HG02623 (cell line): ENCODE results near the gene HTD2.
A peak's percentile ranks its signal among the peaks of the same experiment; 100 is the strongest.
"Not testable (repeated sequence)": the region's sequence is repeated elsewhere in the genome, so short reads cannot be mapped to it uniquely, and the experiment has no call there.

Experiments
- ATAC-seq: cut with Tn5 transposase; IDR thresholded peaks from one replicate; pipeline ENCODE4 v1.9.1; 2021; ENCODE audit warnings: moderate library complexity; ENCODE audit not compliant: unreplicated experiment

The HTD2 gene

DNA sequence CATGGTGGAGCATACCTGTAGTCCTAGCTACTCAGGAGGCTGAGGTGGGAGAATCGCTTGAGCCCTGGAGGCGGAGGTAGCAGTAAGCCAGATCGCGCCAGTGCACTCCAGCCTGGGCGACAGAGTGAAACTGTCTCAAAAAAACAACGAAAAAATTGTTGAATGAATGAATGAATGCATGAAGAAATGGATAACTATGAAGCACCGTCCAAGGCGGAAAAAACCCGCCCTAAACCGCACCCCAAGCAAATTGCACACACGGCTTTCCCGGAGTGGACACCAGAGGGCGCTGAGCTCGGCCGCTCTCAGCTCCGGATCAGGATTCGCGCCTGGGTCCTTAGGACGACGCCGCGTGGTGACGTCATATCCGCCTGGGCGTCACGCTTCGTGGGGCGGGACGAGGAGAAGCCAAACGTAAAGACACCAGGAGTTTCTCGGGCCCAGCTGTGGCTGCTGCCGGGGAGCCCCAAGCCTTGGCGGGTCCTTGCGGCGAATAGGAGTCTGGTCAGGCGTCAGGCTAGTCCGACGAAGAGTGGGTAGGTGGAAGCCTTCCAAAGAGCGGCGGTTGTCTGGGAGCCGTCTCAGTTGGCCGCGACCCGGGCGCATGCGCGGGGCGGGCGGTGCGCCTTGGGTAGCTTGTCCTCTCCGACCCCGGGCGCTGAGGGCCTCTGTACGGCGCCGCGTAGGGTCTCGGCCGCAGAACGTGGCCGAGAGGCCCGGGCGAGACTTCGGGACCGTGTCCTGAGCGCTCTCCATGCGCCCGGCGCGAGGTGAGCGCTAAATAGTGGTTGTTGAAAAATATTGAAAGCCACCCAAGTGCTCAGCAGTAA is at the start of gene HTD2, which contains the start of gene RPP14:
HTD2 (plus strand) TSS at position 639 of the 830 bp plus-strand sequence. CDS start 11,094 bp downstream, outside the sequence.
RPP14 (plus strand) TSS at position 364 of the 830 bp plus-strand sequence. CDS start 4,085 bp downstream, outside the sequence.
- peak; percentile 84 for ATAC-seq

DNA sequence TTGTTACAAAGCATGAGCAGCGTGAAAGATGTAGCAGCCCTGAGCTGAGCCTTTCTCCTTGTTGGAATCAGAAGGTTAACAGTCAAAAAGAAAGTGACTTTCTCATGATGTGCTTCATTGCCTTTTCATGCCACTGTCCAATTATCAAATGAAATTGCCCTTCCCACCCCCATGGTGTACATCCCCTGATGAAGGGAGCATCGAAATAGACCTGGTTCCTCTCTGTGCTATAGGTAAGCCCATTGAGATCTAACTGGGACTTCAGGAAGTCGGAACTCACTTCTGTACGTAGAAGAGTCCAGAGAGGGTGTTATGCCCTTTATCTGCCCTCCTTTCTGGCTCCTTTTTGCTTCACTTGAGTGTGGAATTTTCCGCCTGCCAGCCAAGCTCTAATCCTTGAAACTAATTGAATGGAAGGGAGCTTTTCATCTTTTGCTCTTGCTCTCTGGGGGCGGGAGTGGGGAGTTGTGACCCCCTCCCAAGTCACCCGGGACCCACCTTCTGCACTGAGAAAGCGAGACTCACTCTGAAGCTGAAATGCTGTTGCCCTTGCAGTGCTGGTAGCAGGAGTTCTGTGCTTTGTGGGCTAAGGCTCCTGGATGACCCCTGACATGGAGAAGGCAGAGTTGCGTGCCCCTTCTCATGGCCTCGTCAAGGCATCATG is 47.8 kb upstream of the HTD2 start:
- ATAC-seq = no peak

DNA sequence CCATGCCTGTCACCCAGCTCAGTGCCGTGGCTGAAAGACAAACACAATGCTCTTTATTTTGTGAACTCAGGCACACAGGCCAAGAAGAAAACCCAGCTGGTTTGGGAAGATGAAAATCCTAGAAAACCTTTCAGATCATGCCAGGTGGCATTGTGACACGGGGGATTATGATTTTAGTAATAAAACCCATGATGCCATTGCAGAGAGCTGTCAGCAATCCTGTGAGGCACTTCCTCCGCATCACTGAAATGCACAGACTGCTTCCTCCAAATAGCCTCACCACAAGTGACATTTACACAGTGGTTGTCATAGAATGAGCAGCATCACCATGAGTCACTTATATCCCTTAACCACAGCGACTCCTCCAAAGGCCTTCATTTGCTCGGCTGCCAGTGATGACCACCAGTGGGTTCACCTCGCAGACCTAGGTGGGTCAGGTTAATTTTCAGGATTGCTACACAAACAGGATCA is 46.0 kb upstream of the HTD2 start:
- ATAC-seq = no peak

DNA sequence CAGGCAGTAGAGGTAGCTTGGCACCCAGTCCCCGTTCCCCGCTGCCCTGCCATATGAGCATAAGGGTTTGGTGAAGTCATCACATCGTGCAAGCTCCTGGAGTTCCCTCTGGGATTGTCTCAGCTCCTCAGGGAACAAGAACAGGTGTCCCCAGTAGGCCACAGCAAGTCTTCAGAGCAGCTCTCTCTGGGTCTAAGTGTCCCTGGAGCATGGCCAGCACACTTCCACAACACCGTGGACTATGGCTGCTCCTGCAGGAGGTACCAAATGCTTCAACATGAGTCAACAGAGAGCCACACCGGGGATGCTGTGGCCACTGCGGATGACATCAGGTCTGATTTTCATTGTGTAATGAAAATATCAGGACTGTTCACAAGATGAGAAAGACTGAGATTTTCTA is 45.6 kb upstream of the HTD2 start:
- ATAC-seq = no peak

DNA sequence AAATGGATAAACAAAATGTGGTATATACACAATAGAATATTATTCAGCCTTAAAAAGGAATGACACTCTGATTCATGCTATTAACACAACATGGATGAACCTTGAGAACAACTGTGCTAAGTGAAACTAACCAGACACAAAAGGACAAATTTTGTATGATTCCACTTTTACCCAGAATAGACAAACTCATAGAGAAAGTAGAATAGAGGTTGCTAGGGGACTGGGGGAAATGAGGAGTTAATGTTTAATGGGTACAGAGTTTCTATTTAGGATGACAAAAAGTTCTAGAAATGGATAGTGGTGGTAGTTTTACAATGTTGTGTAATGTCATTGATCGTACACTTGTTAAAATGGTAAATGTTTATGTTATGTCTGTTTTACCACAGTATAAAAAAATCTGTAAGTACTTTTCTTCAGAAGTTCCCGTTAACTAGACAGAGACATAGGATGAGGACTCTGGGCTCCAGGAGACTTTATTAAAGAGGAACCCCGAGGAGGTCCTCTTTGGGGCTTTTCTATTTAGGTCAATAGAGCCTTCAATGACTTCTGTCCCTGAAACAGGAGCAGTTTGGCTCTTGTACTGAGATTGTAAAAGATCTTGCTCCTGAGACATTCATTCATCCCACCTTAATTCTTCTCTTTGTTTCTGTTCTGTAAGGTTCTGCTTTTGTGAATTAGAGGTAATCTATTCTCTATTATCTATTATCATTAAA is 44.2 kb upstream of the HTD2 start:
- no peak for ATAC-seq

DNA sequence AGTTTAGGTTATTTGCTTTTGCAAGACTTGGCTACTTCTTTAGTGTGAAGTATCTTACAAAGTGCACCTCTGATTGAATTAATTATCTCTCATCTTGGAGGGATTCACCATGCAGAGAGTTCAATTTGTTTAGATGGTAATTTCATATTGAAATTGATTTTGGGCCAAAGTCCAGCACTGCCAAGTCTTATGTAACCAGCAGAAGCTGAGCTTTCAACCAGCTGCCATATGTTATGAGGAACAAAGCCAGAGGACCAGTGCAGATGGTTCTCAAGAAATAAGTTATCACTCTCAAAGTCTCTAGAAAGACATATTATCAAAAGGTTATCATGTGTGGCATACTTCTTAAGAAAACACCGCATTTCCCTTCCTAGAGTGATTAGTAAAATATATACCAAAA is 39.7 kb upstream of the HTD2 start:
- ATAC-seq = no peak

DNA sequence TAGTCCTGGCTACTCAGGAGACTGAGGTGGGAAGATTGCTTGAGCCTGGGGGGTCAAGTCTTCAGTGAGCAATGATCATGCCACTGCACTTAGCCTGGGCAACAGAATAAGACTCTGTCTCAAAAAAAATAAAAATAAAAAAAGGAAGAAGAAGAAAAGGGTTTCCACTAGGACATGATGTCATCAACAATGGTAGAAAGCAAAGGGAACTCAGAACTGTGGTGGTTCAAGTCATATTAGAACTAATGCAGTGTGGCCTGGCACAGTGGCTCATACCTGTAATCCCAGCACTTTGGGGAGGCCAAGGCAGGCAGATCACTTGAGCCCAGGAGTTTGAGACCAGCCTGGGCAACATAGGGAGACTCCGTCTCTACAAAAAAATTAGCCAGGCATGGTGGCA is 38.8 kb upstream of the HTD2 start:
- not testable (repeated sequence) for ATAC-seq

DNA sequence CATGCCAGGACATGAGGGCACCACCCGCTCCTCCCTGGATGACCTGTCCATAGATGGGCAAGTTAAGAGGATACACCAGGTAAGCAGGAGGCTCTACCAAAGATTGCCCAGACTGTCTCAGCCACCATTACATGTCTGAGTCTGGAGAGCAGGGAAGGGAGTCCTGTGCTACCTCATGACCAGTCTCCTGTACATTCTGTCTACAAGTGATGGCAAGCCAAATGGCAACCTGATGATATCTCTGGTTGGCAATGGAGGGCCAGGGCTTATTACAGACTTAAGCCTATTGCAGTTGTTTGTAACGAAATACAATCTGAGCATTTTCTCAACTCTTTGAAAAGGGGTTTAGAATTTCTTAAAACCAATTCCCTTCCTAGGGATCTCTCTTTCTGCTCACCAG is 37.0 kb upstream of the HTD2 start:
- ATAC-seq = no peak

DNA sequence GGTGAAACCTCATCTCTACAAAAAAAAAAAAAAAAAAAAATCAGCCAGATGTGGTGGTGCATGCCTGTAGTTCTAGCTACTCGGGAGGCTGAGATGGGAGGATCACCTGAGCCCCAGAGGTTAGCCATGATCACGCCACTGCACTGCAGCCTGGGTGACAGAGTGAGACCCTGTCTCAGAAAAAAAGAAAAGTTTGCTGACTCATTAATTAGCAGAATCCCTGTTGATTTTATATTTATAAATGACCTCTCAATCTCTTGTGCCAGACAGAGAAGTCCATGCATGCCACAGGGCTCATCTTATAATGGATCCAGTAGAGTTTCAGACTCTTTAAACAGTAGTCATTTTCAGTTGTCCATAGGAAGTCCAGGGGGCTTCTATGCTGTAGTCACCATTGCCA is 35.8 kb upstream of the HTD2 start:
- no peak for ATAC-seq

DNA sequence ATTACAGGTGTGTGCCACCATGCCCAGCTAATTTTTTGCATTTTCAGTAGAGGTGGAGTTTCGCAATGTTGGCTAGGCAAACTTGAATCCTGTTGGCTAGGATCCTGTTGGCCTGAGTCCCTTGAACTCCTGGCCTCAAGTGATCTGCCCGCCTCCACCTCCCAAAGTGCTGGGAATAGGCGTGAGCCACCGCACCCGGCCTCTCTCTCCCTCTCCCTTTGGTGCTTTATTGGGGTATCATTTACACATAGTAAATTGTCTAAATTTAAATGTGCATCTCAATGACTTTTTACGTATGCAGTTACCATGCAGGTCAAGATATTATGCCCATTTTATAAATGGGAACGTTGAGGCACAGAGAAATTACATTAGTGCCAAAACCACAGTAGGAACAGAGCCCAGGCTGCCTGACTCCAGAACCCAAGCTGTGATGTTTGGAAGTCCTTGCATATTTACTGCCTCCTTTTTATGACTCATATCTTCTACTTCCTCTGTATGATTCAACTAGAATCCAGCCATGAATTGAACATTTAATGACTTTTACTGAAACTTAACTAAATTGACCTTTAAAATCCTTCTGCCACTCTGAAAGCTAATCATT is 34.3 kb upstream of the HTD2 start:
- ATAC-seq = no peak

DNA sequence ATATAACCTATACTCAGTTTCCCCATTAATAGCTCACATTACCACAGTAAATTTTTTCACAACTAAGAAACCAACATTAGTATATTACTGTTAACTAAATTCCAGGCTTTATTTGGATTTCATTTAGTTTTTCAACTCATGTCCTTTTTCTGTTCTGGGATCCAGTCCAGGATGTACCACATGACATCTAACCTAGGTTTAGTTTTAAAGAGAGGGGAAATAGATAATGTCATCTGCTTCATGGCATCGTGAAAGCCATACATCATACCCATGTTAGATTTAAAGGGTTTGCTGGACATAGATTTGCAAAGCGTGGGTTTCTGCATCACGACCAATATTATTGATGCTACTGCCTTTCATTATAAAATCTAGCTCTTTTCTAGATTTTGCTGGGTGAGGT is 33.4 kb upstream of the HTD2 start:
- ATAC-seq = no peak

DNA sequence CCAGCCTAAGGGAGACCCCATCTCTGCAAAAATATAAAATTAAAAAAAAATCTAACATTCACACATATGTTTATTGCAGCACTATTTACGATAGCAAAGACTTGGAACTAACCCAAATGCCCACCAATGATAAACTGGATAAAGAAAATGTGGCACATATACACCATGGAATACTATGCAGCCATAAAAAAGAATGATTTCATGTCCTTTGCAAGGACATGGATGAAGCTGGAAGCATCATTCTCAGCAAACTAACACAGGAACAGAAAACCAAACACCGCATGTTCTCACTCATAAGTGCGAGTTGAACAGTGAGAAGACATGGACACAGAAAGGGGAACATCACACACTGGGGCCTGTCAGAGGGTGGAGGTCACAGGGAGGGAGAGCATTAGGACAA is 33.0 kb upstream of the HTD2 start:
- ATAC-seq = not testable (repeated sequence)

DNA sequence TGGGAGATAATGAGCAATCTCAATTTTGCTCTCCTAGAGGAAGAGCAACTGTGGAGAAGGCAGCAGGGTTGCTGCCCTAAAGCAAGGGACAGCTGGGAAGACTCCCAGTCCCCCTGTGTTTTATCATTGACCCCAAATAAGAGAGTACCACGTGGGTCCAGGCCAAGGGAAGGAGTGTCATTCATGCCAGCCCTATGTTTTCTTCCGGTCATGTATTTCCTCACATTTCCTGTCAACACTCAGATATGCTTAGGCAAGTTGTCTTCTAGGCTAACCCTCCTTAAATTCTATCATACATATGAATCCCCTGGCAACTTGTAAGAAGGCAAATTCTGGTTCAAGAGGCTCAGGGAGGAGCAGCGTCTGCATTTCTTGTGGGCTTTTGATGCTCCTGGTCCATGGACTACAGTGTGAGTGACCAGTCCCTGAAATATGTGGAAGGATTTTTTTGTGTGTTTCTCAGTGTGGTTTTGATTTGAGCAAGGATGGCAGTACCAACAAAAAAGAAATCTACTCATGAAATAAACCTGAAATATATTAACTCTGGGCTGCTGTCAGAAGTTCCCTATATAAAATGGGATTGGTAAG is 32.2 kb upstream of the HTD2 start:
- no peak for ATAC-seq

DNA sequence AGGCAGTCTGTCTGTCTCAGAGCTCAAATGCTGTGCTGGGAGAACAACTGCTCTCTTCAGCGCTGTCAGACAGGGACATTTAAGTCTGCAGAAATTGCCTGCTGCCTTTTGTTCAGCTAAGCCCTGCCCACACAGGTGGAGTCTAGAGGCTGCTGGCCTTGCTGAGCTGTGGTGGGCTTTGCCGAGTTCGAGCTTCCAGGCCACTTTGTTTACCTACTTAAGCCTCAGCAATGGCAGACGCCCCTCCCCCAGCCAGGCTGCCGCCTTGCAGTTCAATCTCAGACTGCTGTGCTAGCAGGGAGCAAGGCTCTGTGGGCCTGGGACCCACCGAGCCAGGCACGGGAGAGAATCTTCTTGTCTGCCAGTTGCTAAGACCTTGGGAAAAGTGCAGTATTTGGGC is 25.3 kb upstream of the HTD2 start:
- no peak for ATAC-seq

DNA sequence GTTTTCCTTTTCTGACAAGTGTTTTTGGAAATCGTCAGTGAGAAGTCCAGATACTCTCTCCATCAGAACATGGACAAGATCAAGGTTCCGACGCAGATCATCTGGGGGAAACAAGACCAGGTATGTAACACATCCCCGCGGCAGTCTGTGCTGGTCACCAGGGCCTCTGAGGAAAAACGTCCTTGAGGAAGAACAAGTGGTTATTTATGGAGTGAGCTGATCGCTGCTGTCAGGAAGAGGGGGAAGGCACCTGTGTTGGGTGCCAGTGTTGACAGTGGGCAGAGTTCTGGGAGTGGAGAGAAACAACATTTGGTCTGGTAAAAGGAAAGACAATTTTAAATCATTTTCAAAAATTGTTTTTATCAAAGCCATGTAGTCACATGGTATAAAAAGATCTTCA is 21.0 kb upstream of the HTD2 start:
- no peak for ATAC-seq

DNA sequence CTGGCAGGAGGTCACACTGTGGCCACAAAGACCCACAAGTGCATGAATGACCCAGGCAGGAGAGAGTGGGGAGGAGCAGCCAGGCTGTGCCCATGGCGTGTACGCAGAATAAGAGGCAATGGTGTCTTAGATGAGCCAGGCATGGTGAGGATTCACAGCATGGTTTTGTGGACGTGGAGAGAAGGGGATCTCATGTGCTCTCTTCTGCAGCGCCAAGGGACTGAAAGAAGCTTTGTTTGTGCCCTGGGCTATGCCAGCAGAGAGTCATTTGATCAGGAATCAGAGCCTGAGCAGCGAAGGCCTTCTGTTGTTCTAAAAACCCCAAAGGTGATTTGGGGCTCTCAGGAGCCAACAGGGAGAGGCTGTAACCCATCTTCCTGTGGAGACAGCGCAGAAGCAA is 19.0 kb upstream of the HTD2 start:
- ATAC-seq = no peak

DNA sequence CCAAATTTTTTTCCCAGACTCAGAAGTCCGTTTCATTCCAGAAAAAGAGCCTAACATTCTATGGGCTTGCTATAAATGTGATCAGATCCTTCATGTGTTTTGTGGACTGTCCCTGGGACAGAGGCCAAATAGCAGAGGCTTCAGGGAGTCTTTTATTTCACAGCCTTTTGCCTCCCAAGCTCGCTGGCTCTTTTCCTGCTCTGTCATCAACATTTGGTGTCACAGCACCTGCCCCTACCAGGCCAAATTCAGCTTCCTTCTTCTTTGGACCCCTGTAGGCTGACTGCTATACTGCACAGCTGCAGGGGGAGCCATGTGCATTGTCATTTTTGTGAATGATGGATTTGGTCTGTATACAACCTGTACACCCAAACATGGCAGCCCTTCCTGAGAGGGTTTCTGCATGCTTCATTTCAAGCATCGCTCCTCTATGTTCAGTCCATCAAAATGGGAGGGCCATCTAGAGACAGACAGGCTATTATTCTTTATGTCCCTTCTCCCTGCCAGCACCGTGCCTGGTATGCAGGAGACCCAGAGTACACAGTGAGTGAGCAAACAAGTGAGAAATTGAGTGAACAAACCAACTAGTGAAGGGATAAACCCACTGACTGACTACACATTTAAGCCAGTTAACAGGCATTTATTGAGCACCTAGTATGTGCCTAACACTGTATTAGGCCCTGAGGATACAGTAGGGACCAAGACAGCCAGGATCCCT is 18.1 kb upstream of the HTD2 start:
- no peak for ATAC-seq

DNA sequence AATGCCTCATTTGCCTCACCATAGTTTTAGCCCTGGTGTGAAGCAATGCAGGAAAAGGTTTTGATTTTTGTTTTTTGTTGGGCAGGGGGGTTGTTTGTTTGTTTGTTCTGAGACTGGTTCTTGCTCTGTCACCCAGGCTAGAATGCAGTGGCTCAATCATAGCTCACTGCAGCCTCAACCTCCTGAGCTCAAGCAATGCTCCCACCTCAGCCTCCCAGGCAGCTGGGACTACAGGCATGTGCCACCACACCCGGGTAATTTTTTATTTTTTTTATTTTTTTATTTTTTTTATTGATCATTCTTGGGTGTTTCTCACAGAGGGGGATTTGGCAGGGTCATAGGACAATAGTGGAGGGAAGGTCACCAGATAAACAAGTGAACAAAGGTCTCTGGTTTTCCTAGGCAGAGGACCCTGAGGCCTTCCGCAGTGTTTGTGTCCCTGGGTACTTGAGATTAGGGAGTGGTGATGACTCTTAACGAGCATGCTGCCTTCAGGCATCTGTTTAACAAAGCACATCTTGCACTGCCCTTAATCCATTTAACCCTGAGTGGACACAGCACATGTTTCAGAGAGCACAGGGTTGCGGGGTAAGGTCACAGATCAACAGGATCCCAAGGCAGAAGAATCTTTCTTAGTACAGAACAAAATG is 17.2 kb upstream of the HTD2 start:
- not testable (repeated sequence) for ATAC-seq

DNA sequence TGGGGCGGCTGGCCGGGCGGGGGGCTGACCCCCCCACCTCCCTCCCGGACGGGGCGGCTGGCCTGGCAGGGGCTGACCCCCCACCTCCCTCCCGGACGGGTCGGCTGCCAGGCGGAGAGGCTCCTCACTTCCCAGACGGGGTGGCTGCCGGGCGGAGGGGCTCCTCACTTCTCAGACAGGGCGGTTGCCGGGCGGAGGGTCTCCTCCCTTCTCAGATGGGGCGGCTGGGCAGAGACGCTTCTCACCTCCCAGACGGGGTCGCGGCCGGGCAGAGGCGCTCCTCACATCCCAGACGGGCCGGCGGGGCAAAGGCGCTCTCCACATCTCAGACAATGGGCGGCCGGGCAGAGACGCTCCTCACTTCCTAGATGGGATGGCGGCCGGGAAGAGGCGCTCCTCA is 15.9 kb upstream of the HTD2 start:
- ATAC-seq = not testable (repeated sequence)
